ENCODE measurements around the gene LSAMP. TPM values are rescaled to one million over a fixed set of nuclear protein-coding genes. Genes with fewer than 3 reads are reported as not detected.

Gene LSAMP
- polyA plus RNA-seq, 3 donors, result not detected

DNA sequence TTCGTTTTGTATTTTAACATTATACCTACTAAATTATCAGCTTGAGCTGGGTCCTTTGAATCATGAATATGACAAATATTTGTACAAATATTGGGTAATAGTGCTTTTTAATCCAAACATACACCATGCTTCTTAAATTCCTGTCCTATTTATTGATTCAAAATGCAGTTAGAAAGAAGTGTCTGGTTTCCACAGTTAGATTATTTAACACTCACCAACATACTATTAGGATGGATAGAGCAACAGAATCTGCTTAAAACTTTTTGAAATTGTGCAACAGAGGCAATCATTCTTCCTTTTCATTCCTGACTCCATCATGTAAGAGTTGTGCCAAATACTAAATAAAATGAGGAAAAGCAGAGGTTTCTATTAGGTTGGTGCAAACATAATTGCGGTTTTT, 281.2 kb downstream of the LSAMP start:
- Histone ChIP-seq H3K9me3 (replicated peaks in 1 of 2; ENCODE audit: control insufficient read depth in 1 of 2, insufficient read depth in 1 of 2, low read length in 2 of 2) (no peaks in the 10 kb centered on the region), H4K20me1 (ENCODE audit: insufficient read depth, low read length) (no peaks in the 10 kb centered on the region), H3K79me2 (ENCODE audit: insufficient read depth, low read length) (no peaks in the 10 kb centered on the region), H3K36me3 (replicated peaks in 1 of 2; ENCODE audit: control insufficient read depth in 1 of 2, insufficient read depth in 2 of 2, low read length in 2 of 2) (no peaks in the 10 kb centered on the region), H3K9ac (ENCODE audit: insufficient read depth, low read length, poor library complexity, severe bottlenecking) (no peak overlapping the region), H2AFZ (ENCODE audit: insufficient read depth, low read depth, low read length, poor library complexity, severe bottlenecking) (no peak overlapping the region), H3K4me1 (ENCODE audit: control insufficient read depth in 1 of 2, insufficient read depth in 2 of 2, low read length in 2 of 2) (no peaks in the 10 kb centered on the region), H3K27me3 (ENCODE audit: control insufficient read depth in 2 of 2, insufficient read depth in 2 of 2, low read length in 2 of 2) (no peaks in the 10 kb centered on the region), H3K27ac (ENCODE audit: low read depth in 1 of 2, low read length in 2 of 2) (no peak overlapping the region), H3K4me2 (replicated peaks; ENCODE audit: extremely low read depth, low read length, poor library complexity, severe bottlenecking) (no peak overlapping the region), H3K4me3 (replicated peaks in 1 of 3; ENCODE audit: low read depth in 2 of 3, low read length in 3 of 3) (no peak overlapping the region)
- H3K4me3 Mint-ChIP-seq, result no peak overlapping the region
- no peak for DNase-seq
- no CpG with 5 or more reads among the region's 2 CpGs for WGBS (ENCODE audit: insufficient coverage)
- TF ChIP-seq, protein P1, sequence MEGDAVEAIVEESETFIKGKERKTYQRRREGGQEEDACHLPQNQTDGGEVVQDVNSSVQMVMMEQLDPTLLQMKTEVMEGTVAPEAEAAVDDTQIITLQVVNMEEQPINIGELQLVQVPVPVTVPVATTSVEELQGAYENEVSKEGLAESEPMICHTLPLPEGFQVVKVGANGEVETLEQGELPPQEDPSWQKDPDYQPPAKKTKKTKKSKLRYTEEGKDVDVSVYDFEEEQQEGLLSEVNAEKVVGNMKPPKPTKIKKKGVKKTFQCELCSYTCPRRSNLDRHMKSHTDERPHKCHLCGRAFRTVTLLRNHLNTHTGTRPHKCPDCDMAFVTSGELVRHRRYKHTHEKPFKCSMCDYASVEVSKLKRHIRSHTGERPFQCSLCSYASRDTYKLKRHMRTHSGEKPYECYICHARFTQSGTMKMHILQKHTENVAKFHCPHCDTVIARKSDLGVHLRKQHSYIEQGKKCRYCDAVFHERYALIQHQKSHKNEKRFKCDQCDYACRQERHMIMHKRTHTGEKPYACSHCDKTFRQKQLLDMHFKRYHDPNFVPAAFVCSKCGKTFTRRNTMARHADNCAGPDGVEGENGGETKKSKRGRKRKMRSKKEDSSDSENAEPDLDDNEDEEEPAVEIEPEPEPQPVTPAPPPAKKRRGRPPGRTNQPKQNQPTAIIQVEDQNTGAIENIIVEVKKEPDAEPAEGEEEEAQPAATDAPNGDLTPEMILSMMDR (IDR thresholded peaks at IDR 0.05), result no peak
- H3K4me1 Mint-ChIP-seq, result no peaks in the 10 kb centered on the region
- peaks cover 0 to 1% (median 0%) of the 10 kb centered on the region in 3 donors for H3K27me3 Mint-ChIP-seq (ENCODE audit: low read depth in 3 of 3)
- intact Hi-C loops (cut with micrococcal nuclease), result no loop called here
- H3K9me3 Mint-ChIP-seq, result peaks cover 0 to 5% (median 1%) of the 10 kb centered on the region in 7 donors
- no peaks in the 10 kb centered on the region for H3K36me3 Mint-ChIP-seq
- H3K27ac Mint-ChIP-seq, result no peak overlapping the region

DNA sequence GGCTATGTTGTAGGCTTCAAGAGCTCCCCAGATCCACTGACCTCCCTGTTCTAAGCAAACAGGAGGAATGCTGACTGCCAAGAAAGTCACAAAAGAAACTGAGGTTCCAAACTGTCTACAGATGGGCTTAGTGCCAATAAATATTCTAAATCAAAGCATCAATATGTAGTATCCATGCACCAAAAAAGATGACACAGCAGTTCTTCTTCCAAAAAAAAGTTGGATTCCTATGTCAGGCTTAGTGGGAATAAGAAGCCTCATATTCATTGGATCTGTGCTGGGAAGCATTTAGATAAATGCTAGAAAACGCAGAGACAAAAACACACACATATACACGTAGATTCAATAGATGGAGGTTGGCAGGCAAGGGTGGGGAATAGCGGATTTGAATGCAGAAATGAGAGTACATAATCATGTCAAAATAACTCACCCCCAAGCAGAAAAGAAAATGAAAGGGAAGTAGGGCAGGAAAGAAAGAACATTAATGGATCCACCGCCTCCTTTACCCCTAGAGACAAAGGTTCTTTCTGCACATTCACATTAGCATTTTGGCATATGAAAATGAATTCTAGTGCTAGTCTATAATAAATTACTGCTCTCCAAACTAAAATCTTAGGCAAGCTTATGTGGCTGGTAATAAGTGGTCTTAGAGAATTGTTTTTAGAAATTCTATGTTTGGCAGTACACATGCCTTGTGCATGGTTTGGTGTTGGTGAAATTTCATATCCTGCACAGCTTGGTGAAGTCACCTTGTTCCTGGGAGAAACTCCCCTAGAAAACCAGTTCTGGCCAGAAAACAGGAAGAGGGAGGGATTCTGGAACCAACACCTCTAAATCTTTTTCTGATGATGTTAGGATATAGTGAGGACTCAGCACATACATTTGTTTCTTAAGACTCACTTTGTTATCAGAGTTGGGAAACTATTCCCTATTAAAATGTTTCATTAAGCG, 283.4 kb downstream of the LSAMP start:
- no peak overlapping the region for H3K27ac ChIP-seq (ENCODE audit: low read depth in 1 of 2, low read length in 2 of 2)
- Mint-ChIP-seq H3K4me1 (no peaks in the 10 kb centered on the region), H3K27ac (no peak overlapping the region), H3K36me3 (no peaks in the 10 kb centered on the region), H3K27me3 (ENCODE audit: low read depth in 3 of 3) (no peaks in the 10 kb centered on the region), H3K9me3 (peaks cover 0 to 4% (median 0%) of the 10 kb centered on the region in 7 donors), H3K4me3 (no peak overlapping the region)
- DNase-seq, result no peak
- no peak overlapping the region for H3K9ac ChIP-seq (ENCODE audit: insufficient read depth, low read length, poor library complexity, severe bottlenecking)
- no peaks in the 10 kb centered on the region for H3K36me3 ChIP-seq (replicated peaks in 1 of 2; ENCODE audit: control insufficient read depth in 1 of 2, insufficient read depth in 2 of 2, low read length in 2 of 2)
- H3K4me3 ChIP-seq (replicated peaks in 1 of 3; ENCODE audit: low read depth in 2 of 3, low read length in 3 of 3), result no peak overlapping the region
- H3K9me3 ChIP-seq (replicated peaks in 1 of 2; ENCODE audit: control insufficient read depth in 1 of 2, insufficient read depth in 1 of 2, low read length in 2 of 2), result no peaks in the 10 kb centered on the region
- WGBS (ENCODE audit: insufficient coverage), result no CpG with 5 or more reads among the region's 5 CpGs
- H3K79me2 ChIP-seq (ENCODE audit: insufficient read depth, low read length), result no peaks in the 10 kb centered on the region
- H3K4me1 ChIP-seq (ENCODE audit: control insufficient read depth in 1 of 2, insufficient read depth in 2 of 2, low read length in 2 of 2), result no peaks in the 10 kb centered on the region
- TF ChIP-seq, protein P1 (IDR thresholded peaks at IDR 0.05), result no peak
- H2AFZ ChIP-seq (ENCODE audit: insufficient read depth, low read depth, low read length, poor library complexity, severe bottlenecking), result no peak overlapping the region
- no peaks in the 10 kb centered on the region for H3K27me3 ChIP-seq (ENCODE audit: control insufficient read depth in 2 of 2, insufficient read depth in 2 of 2, low read length in 2 of 2)
- H4K20me1 ChIP-seq (ENCODE audit: insufficient read depth, low read length), result no peaks in the 10 kb centered on the region
- no peak overlapping the region for H3K4me2 ChIP-seq (replicated peaks; ENCODE audit: extremely low read depth, low read length, poor library complexity, severe bottlenecking)
- intact Hi-C loops (cut with micrococcal nuclease), result no loop called here
